ENCODE measurements around the gene URI1.
"Not testable (repeated sequence)": the region's sequence is repeated elsewhere in the genome, so short reads cannot be mapped to it uniquely, and the experiment has no call there.

URI1 gene

GRCh38 chr19:30028118-30028991, 86.3 kb downstream of the URI1 start:
- no peak for DNase-seq

- DNase-seq = no peak
Observed at GRCh38 chr19:30028992-30029343, 86.9 kb downstream of the URI1 start.

DNA sequence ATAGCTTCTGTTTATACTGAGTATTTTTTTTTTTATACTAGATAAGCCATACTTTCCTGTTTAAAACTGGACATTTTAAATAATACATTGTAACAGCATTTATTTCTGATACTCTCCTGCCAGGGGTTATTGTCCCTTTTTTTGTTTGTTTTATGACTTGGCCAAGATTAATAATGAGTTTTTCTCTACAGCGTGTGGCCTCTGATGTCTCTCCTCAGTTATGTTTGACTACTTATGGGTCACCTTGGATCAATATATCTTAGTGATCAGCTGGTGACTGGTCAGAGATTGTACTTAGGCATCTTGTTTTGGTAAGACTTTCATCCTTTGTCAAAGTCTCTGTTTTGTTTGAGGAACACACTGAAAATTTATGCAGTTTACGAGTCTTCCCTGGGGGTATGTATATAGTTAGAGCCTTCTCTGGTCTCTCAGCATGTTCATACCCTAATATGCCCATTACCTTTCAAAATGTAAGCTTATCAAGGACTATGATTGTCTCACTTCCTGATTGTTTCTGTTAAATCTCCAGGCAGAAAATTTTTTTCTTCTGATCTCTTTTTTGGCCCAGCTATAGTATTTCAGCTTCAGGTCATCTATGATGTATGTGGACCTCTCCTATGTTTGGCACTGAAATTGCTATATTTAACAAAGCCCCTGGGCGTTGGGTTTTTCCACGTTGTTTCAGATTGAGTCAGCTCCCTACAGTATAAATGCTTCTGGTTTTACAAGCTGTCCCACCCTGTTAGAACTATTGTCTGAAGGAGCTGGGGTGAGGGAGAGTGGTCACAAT, 87.9 kb downstream of the URI1 start:
- no peak for DNase-seq

DNA sequence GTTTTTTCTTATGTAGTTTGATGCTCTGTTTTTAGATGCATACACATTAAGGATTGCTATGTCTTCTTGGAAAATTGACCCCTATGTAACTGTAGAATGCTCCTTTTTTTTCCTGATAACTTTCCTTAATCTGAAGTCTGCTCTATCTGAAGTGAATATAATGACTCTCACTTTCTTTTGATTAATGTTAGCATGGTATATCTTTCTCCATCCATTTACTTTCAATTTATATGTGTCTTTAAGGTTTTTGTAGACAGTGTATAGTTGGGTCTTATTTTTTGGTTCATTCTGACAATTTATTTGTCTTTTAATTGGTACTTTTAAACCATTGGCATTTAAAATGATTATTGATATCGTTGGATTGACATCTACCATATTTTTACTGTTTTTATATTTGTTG, 92.3 kb downstream of the URI1 start:
- no peak for DNase-seq

- DNase-seq = no peak
Observed at GRCh38 chr19:30036154-30037129, 94.4 kb downstream of the URI1 start.

DNA sequence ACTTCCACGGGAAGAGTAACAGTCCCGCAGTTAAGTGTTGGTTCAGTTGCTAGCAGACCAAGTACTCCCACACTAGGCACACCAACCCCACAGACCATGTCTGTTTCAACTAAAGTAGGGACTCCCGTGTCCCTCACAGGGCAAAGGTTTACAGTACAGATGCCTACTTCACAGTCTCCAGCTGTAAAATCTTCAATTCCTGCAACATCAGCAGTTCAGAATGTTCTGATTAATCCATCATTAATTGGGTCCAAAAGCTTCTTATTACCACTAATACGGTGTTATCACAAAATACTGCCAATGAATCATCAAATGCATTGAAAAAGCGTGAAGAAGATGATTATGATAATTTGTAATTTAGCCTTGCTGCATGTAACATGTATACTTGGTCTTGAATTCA, 95.8 kb downstream of the URI1 start:
- no peak for DNase-seq

DNA sequence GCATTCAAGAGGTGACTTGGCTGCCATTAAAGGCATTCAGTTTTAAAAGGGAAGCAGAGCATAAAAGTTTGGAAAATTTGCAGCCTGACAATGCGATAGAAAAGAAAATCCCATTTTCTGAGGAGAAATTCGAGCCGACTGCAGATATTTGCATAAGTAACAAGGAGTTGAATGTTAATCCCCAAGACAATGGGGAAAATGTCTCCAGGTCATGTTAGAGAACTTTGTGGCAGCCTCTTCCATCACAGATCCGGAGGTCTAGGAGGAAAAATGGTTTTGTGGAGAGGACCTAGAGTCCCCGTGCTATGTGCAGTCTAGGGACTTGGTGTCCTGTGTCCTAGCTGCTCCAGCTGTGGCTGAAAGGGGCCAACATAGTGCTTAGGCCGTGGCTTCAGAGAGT, 99.9 kb downstream of the URI1 start:
- not testable (repeated sequence) for DNase-seq

DNA sequence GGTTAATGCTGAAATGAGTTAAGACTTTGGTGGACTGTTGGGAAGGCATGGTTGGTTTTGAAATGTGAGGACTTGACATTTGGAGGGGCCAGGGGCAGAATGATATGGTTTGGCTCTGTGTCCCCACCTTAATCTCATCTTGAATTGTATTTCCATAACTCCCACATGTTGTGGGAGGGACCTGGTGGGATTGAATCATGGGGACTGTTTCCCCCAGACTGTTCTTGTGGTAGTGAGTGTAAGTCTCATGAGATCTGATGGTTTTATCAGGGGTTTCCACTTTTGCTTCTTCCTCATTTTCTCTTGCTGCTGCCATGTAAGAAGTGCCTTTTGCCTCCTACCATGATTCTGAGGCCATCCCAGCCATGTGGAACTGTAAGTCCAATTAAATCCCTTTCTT, 101.0 kb downstream of the URI1 start:
- not testable (repeated sequence) for DNase-seq

- DNase-seq = no peak
Observed at GRCh38 chr19:30044273-30045248, 102.5 kb downstream of the URI1 start.

- no peak for DNase-seq
Observed at GRCh38 chr19:30046522-30046921, 104.5 kb downstream of the URI1 start.

DNA sequence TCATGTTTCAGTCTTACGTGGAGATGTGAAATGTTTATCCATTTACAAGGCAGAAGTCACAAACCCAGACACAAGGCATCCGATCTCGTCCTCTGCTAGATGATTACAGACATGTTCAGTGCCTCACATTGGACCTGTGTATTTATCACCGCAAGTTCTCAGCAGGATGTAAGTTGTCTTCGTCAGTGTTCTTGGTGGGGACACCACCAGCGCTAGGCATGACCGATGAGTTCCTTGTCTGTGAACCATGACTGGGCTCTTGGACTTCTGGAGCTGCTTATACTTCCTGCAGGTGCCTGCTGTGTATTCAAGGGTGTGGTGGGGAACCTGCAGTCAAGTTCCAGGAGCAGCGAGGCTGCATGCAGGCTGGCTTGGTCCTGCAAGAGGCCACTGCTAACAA, 105.4 kb downstream of the URI1 start:
- DNase-seq = no peak

- no peak for DNase-seq
Observed at GRCh38 chr19:30049226-30049625, 107.2 kb downstream of the URI1 start.

- DNase-seq = no peak
Observed at GRCh38 chr19:30049846-30050667, 108.0 kb downstream of the URI1 start.

DNA sequence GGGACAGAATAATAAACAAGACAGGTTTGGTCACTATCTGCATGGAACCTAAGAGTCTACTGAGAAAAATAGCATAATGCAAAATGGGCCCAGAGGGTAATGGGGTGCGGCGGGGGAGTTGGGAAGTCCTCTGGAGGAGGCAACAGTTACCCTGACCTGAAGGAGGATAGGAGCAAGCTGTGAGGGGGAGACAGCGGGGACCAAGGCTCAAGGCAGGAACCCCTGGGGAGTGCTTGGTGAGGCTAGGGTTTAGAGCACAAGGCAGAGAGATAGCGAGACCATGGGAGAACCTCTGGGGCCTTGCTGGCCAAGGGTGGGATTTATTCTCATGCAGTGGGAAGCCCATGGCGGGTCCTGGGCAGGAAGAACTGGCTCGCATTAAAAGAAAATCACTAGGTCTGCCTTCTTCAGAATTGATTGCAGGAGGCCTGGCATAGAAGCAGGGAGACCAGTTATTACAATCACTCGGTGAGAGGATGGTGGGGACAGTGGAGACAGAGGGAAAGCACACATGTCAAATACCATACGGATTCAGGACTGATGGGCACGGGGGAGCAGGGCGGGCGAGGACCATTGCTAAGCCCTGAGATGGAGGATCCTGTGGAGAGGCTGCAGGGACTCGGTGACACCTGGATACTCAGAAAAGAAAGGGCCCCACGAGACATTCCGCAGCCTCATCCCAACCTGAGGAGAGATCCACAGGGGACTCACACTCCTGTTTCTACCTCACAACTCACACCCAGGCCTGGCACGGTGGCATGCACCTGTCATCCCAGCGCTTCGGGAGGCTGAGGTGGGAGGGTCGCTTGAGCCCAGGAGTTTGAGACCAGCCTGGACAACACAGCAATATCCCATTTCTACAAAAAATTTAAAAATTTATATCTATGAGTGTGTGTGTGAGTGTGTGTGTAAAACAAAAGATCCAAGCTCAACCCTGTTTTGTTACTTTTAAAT, 110.4 kb downstream of the URI1 start:
- DNase-seq = no peak

- no peak for DNase-seq
Observed at GRCh38 chr19:30053558-30053957, 111.5 kb downstream of the URI1 start.

GRCh38 chr19:30054210-30054609, 112.2 kb downstream of the URI1 start:
- no peak for DNase-seq

- no peak for DNase-seq
Observed at GRCh38 chr19:30056580-30056979, 114.5 kb downstream of the URI1 start.

DNA sequence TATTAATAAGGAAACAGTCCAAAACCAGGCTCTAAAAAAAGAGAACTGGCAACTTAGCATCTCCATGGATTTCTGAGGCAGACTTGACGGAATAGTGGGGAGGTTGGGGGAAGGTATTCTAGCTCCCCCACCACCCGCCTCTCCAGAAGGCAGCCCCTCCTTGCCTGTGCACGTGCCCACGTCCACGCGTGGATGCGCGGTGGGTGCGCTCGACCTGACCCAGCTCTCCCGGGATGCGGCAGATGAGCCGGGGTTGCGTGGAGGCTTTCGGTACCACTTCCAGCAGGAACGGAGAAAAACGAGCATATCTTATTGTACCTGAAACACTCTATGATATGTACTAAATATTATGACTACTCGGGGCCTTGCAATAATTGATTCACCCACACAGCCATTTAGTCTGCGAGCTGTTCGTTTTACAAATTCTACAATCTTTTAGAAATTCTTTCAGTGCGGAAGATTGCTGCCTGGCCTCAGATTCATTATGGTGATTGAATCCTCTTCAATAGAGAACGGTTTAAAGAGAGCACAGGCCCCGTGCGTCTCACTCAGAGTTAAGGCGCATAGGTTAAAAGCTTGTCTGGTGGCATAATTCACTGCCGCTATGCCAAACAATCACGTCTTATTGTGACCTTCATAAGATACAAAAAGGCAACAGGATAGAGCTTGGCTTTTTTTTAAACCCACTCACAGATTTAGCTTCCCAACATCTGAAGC, 117.9 kb downstream of the URI1 start:
- no peak for DNase-seq

All from stimulated activated CD4-positive, alpha-beta T cell treated with anti-CD3 and anti-CD28 coated beads, Interleukin-4, amount 100 ng/mL, for 4 hours (primary cell).